GM20000 (cell line): ENCODE results near the gene MKX.

Experiments used
- DNase-seq: peaks from one replicate; pipeline ENCODE4 v3.0.0; 2012; ENCODE audit warnings: low spot score
- TF ChIP-seq, protein P1 (sequence below): IDR thresholded peaks from 2 replicates; pipeline ENCODE4 v1.5.1; 2012; ENCODE audit warnings: mild to moderate bottlenecking, control low read depth; ENCODE audit errors: extremely low read depth, missing control alignments

The MKX gene

GRCh38 chr10:27746397-27747095 is 927 bp upstream of the MKX start:
- TF ChIP-seq, protein P1, sequence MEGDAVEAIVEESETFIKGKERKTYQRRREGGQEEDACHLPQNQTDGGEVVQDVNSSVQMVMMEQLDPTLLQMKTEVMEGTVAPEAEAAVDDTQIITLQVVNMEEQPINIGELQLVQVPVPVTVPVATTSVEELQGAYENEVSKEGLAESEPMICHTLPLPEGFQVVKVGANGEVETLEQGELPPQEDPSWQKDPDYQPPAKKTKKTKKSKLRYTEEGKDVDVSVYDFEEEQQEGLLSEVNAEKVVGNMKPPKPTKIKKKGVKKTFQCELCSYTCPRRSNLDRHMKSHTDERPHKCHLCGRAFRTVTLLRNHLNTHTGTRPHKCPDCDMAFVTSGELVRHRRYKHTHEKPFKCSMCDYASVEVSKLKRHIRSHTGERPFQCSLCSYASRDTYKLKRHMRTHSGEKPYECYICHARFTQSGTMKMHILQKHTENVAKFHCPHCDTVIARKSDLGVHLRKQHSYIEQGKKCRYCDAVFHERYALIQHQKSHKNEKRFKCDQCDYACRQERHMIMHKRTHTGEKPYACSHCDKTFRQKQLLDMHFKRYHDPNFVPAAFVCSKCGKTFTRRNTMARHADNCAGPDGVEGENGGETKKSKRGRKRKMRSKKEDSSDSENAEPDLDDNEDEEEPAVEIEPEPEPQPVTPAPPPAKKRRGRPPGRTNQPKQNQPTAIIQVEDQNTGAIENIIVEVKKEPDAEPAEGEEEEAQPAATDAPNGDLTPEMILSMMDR, result no peak
- DNase-seq, result no peak

DNA sequence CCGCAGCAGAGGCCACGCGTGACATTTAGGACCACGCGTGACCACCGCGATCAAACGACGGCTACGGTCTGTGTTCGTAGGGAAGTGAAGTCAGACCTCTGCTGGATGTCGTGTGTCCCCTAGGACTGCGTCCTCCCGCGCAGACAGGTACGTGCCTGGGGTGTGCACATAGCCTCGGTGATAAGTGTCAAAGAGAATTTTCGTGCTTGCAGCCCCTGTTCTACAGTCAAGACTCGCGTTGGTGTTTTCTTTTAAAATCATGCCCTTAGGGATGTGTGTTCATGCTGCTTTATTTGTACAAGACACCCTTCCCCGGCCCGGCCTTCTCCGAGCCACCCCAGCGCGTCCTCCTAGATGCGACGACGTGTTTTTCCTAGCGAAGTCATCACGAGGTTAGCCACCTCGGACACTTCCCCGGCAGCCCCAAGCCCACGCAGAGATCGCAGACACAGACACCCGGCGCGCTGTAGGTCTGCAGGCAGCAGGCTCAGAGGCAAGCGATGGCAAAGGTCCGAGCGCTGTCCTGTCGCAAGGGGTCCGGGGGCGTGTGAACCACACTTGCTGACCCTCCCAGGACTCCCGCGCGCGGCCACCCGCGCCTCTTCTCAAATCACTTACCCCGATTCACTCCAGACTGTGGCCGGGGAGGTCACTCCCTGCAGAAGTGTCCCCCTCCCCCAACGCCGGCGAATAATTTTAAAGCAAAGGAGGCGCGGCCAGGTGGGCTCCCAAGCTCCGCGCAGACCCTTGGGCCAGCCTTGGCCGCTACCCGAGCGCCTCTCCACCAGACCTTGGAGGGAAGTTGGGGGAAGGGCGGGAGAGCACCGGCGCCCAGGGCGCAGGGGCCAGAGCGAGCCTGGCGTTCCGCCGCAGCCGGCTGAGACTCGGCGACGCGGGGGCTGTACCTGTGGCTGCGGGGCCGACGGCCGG is 552 bp downstream of the MKX start:
- TF ChIP-seq, protein P1, result no peak

GRCh38 chr10:27743877-27744801 is 1.5 kb downstream of the MKX start:
- TF ChIP-seq, protein P1, result no peak
- DNase-seq, result peak; percentile 30

More for the DNA sequence above, 552 bp downstream of the MKX start:
- peak; percentile 25 for DNase-seq

- TF ChIP-seq, protein P1, result no peak
- DNase-seq, result peak; percentile 29
Measured at GRCh38 chr10:27743012-27743876, 2.4 kb downstream of the MKX start.

DNA sequence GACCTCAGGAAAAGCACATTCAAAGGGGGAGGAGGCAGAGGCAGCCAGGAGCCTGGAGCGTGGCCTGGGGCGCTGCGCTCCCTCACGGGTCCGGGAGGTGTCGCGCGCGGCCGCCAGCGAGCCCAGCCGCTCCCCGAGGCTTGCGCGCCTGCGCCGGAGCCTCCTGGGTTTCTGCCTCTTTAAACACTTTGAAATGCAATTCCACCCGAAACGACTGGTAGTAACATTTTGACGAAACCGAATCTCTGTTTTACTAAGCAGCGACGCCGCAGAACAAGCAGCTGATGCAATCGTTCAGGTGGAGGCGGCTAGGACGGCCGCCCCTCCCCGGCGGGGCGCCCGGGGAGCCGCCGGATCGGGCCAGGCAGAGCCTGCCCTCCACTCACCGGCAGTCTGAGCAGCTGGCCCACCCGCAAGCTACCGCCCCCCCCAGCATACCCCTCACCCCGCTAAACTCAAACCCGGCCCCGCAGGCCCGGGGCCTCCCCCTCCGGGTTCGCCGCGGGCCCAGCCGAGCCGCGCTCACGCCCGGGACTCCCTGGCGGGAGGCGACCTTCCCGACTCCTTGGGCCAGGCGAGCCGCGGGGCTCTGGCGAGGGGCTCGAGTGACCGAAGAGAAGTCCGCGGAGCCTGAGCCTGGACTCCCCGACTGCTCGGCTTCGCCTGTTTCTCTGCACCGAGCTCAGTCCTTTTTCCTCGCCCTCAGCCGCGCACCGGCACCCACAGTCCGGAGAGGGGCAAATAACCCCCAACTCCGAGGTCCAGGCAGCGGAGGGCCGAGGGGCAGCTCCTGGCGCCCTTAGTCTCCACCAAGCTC is 3.2 kb downstream of the MKX start:
- peak; percentile 89 for DNase-seq
- TF ChIP-seq, protein P1, result peak; percentile 76
